ENCODE results near the gene ABR. TPM values are rescaled to one million over a fixed set of nuclear protein-coding genes. Genes with fewer than 3 reads are reported as not detected.
A peak's percentile ranks its signal among the peaks of the same experiment; 100 is the strongest.

ABR gene
- polyA plus RNA-seq, 6 donors from 2014 or later: 4.3 to 47.2 (median 28.1) TPM

GRCh38 chr17:1096215-1096614 lies 83.6 kb downstream of the ABR start:
- H3K4me1 Mint-ChIP-seq: peaks cover 13 to 20% (median 18%) of the 10 kb centered on the region in 3 donors
- H3K4me3 Mint-ChIP-seq: no peak overlapping the region
- ATAC-seq (ENCODE audit: low read depth in 2 of 2): no peak
- DNase-seq: no peak
- no peaks in the 10 kb centered on the region for H3K27me3 Mint-ChIP-seq
- no peaks in the 10 kb centered on the region for H3K9me3 Mint-ChIP-seq
- no peak overlapping the region for H3K27ac Mint-ChIP-seq
- H3K36me3 Mint-ChIP-seq: peaks cover 7 to 10% of the 10 kb centered on the region in 2 donors

- no peak for ATAC-seq (ENCODE audit: low read depth in 2 of 2)
- Mint-ChIP-seq H3K27me3 (no peaks in the 10 kb centered on the region), H3K4me1 (peaks cover 13 to 20% (median 18%) of the 10 kb centered on the region in 3 donors), H3K27ac (peak overlapping the region in 1 of 6 donors; percentile 19), H3K4me3 (no peak overlapping the region), H3K36me3 (peaks cover 7 to 10% of the 10 kb centered on the region in 2 donors), H3K9me3 (no peaks in the 10 kb centered on the region)
- no peak for DNase-seq
Measured at GRCh38 chr17:1095853-1096173, 84.0 kb downstream of the ABR start.

DNA sequence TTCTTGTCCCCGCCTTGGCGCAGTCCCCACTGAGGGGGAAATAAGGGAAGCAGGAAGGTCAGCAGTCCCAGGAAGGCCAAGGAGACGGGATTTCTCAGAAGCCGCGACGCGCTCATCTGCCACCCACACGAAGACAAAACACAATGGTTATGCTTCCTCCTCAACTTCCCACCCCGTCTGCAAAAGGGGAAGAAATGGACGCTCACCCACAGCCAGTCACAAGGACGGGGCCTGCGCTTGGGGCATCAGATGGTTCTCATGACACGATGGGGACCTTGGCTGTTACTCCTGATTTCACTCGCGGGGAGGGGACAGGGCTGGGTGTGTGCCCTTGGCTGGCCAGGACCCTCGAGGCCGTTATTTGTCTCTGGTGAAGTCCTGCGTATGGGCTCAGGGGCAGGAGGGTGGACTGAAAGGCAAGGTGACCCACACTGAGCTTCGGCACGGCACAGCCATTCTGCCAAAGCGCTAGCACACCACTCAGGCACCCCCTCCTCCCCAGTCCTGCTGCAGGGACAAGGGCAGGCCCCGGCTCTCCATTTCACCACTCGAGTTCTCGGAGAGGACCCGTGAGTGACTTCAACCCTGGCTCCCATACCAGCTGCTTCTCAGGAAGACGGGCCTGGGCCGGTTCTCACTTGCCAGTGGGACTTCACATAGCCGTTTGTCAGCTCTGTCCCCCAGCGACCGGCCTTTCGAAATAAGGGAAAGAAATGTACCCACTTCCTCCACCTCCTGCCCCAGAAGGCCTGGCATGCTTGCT lies 84.5 kb downstream of the ABR start:
- no peak overlapping the region for H3K27ac Mint-ChIP-seq
- H3K4me3 Mint-ChIP-seq: no peak overlapping the region
- peaks cover 7 to 10% of the 10 kb centered on the region in 2 donors for H3K36me3 Mint-ChIP-seq
- no peaks in the 10 kb centered on the region for H3K9me3 Mint-ChIP-seq
- H3K4me1 Mint-ChIP-seq: peaks cover 13 to 20% (median 18%) of the 10 kb centered on the region in 3 donors
- DNase-seq: no peak
- no peaks in the 10 kb centered on the region for H3K27me3 Mint-ChIP-seq
- ATAC-seq (ENCODE audit: low read depth in 2 of 2): no peak

- peaks cover 7 to 9% of the 10 kb centered on the region in 2 donors for H3K36me3 Mint-ChIP-seq
- no peaks in the 10 kb centered on the region for H3K9me3 Mint-ChIP-seq
- peak overlapping the region in 1 of 6 donors; percentile 84 for H3K27ac Mint-ChIP-seq
- DNase-seq: no peak
- no peak for ATAC-seq (ENCODE audit: low read depth in 2 of 2)
- peaks cover 13 to 20% (median 18%) of the 10 kb centered on the region in 3 donors for H3K4me1 Mint-ChIP-seq
- no peak overlapping the region for H3K4me3 Mint-ChIP-seq
- no peaks in the 10 kb centered on the region for H3K27me3 Mint-ChIP-seq
Measured at GRCh38 chr17:1094591-1094990, 85.2 kb downstream of the ABR start.

DNA sequence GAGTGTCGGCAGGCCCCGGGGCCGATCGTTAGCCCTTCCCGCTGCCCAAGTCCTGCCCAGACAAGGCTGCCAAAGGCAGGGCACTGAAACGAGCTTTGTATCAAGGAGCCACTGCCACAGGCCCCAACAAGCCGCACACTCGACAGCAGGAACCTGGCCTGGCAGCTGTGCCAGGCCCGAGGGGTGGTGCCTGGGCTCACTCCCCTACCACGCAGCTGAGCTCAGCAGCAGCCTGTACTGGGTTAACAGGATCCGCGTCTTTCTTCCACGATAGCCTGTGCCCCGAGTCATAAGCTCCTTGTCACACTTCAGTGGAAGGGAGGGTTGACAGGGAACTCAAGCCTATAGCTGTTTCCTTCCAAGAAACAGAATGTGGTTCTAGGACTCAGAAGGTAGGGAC lies 87.9 kb downstream of the ABR start:
- Mint-ChIP-seq H3K4me1 (peaks cover 2 to 10% (median 7%) of the 10 kb centered on the region in 3 donors), H3K27me3 (no peaks in the 10 kb centered on the region), H3K9me3 (no peaks in the 10 kb centered on the region), H3K36me3 (peaks cover 4 to 7% of the 10 kb centered on the region in 2 donors), H3K4me3 (no peak overlapping the region), H3K27ac (no peak overlapping the region)
- ATAC-seq (ENCODE audit: low read depth in 2 of 2): no peak
- no peak for DNase-seq

DNA sequence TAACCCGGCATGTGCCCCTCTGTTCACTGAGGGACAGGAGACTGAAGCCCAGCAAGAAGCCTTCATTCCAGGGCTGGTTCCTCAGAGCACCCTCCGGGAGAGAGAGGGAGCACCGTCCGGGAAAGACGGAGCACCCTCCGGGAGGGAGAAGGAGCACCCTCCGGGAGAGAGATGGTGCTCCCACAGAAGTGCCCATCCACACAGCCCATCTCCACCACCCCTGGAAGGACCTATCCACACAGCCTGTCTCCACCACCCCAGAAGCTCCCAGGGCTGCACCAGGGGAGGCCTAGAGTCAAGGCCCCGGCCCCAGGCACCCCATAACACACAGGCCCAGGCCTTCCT lies 88.6 kb downstream of the ABR start:
- H3K36me3 Mint-ChIP-seq: peaks cover 4 to 7% of the 10 kb centered on the region in 2 donors
- peaks cover 2 to 8% (median 7%) of the 10 kb centered on the region in 3 donors for H3K4me1 Mint-ChIP-seq
- ATAC-seq (ENCODE audit: low read depth in 2 of 2) (no peak), DNase-seq (no peak)
- no peaks in the 10 kb centered on the region for H3K9me3 Mint-ChIP-seq
- H3K27me3 Mint-ChIP-seq: no peaks in the 10 kb centered on the region
- H3K27ac Mint-ChIP-seq: no peak overlapping the region
- H3K4me3 Mint-ChIP-seq: no peak overlapping the region

GRCh38 chr17:1090465-1091189 lies 89.2 kb downstream of the ABR start:
- Mint-ChIP-seq H3K36me3 (peaks cover 4 to 7% of the 10 kb centered on the region in 2 donors), H3K27ac (peak overlapping the region in 1 of 6 donors; percentile 83), H3K4me3 (no peak overlapping the region), H3K9me3 (no peaks in the 10 kb centered on the region), H3K4me1 (peaks cover 3 to 8% (median 7%) of the 10 kb centered on the region in 3 donors), H3K27me3 (no peaks in the 10 kb centered on the region)
- DNase-seq (no peak), ATAC-seq (ENCODE audit: low read depth in 2 of 2) (no peak)

- Mint-ChIP-seq H3K9me3 (no peaks in the 10 kb centered on the region), H3K27ac (no peak overlapping the region), H3K4me1 (peaks cover 3 to 8% (median 7%) of the 10 kb centered on the region in 3 donors), H3K36me3 (peaks cover 4 to 7% of the 10 kb centered on the region in 2 donors), H3K4me3 (no peak overlapping the region), H3K27me3 (no peaks in the 10 kb centered on the region)
- no peak for DNase-seq
- no peak for ATAC-seq (ENCODE audit: low read depth in 2 of 2)
Measured at GRCh38 chr17:1089915-1090314, 89.9 kb downstream of the ABR start.

GRCh38 chr17:1087381-1088241 lies 92.2 kb downstream of the ABR start:
- Mint-ChIP-seq H3K4me3 (no peak overlapping the region), H3K27ac (no peak overlapping the region), H3K4me1 (peaks cover 0 to 3% (median 0%) of the 10 kb centered on the region in 3 donors), H3K36me3 (peaks cover 4 to 7% of the 10 kb centered on the region in 2 donors), H3K9me3 (no peaks in the 10 kb centered on the region), H3K27me3 (no peaks in the 10 kb centered on the region)
- ATAC-seq (ENCODE audit: low read depth in 2 of 2): no peak
- no peak for DNase-seq

DNA sequence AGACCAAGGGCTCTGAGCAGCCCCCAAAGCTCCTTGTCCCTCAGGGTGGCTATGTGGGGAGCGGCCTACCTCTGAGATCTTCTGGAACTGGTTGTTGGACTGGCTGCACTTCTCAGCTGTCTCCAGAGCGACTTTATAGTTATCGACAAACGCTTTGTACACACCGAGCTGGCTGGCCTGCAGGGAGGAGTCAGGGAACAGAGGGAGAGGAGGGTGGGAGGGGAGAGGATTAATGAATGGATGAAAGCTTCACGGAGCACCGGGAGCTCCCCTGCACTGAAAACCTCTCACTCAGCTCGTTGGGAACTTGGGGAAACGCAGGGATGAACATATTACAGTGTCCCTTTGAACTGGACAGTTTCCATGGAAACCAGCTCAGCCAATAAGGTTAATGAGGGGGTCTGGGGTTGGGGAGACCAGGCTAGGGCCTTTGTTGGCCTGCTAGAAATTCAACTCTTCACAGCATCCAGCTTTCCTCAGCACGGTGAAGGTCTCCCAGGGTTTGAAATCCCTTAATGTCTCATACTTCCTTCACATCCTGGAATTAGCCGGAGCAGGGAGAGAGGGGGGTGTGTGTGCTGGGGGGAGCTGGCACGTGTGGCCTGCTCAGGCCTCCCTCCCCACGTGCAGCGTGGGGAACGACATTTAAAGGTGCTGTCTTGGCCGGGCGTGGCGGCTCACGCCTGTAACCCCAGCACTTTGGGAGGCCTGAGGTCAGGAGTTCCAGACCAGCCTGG lies 96.2 kb downstream of the ABR start:
- Mint-ChIP-seq H3K9me3 (no peaks in the 10 kb centered on the region), H3K27ac (no peak overlapping the region), H3K27me3 (no peaks in the 10 kb centered on the region)

GRCh38 chr17:1082579-1082978 lies 97.2 kb downstream of the ABR start:
- ATAC-seq (ENCODE audit: low read depth in 2 of 2) (no peak), DNase-seq (no peak)
- peaks cover 0 to 3% (median 2%) of the 10 kb centered on the region in 3 donors for H3K4me1 Mint-ChIP-seq
- no peak overlapping the region for H3K27ac Mint-ChIP-seq
- no peaks in the 10 kb centered on the region for H3K36me3 Mint-ChIP-seq
- no peak overlapping the region for H3K4me3 Mint-ChIP-seq
- H3K9me3 Mint-ChIP-seq: no peaks in the 10 kb centered on the region
- H3K27me3 Mint-ChIP-seq: no peaks in the 10 kb centered on the region

More for the DNA sequence above, 96.2 kb downstream of the ABR start:
- Mint-ChIP-seq H3K36me3 (no peaks in the 10 kb centered on the region), H3K4me1 (peaks cover 0 to 3% (median 2%) of the 10 kb centered on the region in 3 donors), H3K4me3 (no peak overlapping the region)
- ATAC-seq (ENCODE audit: low read depth in 2 of 2) (no peak), DNase-seq (no peak)

DNA sequence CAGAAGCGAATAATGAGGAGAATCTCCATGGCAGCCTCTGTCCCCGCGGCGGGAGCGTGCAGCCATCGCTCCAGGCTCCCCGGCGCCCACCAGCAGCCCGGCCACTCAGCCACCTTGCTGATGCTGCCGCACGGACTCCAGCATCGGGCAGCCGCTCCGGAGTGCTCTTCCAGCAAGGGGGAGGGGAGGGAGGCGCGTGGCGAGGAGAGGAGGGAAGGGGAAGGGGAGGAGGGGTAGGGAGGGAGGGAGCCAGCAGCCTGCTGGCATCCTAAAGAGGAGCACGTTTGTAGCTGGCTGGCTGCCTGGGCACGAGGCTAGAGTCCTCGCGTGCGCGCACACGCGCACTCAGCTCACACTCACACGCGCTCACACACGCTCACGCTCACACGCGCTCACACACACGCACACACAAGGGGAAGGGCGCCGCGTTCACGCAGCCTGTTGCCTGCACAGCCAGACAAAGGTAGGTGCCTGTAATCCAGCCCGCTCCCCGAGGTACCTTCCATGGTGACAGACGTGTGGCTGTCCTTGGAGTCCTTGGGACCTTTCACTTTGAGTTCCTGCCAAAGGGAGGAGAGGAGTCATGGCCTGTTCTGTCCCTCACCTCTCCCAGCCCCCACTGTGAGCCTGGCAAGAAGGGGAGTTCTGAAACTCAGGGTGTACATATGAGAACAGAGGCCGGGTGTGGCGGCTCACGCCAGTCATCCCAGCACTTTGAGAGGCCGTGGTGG lies 100.8 kb downstream of the ABR start:
- Mint-ChIP-seq H3K36me3 (no peaks in the 10 kb centered on the region), H3K4me1 (peaks cover 0 to 3% (median 0%) of the 10 kb centered on the region in 3 donors), H3K9me3 (no peaks in the 10 kb centered on the region), H3K27ac (peak overlapping the region in 1 of 6 donors; percentile 62), H3K4me3 (no peak overlapping the region), H3K27me3 (no peaks in the 10 kb centered on the region)
- no peak for ATAC-seq (ENCODE audit: low read depth in 2 of 2)
- DNase-seq: no peak
